IPS-18c (cell line): Measurements from ENCODE around the gene EIF2S3.

Experiments used
- H3K4me3 ChIP-seq: 2 replicates; pipeline ENCODE4 v1.7.0; 2013; ENCODE audit warnings: low read depth, mild to moderate bottlenecking, low read length, moderate library complexity; ENCODE audit not compliant: insufficient read depth
- H3K9me3 ChIP-seq: one replicate; pipeline ENCODE4 v1.6.1; 2013; ENCODE audit warnings: mild to moderate bottlenecking, low read length, moderate library complexity; ENCODE audit not compliant: control insufficient read depth, insufficient read depth

EIF2S3 gene

DNA sequence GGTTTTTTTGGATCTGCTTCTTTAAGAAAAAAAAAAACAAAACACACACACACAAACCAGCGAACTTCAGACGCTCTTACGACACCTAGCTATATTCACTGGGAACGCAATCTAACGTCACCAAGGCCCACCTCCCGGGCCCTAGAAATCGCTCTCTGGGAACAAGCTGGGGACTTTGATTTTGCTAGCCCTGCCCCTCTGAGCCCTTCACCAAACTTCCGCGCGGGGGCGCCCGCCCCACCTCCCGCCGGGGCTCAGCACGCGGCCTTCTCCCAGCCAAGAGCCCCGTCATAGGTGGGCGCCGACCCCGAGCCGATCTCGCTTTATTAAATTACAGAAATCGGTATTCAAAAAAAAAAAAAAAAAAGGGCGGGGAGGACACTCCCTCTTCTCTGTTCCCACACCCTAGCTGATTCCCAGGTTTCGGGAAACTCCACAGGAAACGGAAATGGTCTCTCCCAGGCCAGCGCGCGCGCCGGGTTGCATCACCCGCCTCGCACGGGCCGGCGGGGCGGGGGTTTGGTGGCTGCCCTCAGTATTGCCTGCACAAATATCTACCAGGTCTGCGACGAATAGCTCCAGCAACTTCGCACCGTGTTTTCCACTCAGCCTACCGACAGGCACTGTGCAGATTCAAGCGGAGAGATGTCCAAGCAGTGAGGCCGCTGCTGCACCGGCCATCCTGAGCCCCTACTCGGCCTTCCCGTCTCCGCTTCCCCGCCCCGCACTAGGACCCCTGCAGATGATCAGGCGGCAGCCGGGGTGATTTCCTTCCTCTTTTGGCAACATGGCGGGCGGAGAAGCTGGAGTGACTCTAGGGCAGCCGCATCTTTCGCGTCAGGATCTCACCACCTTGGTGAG lies at the start of gene EIF2S3:
EIF2S3 (plus strand) TSS at position 775 of the 861 bp plus-strand sequence; CDS start at position 788, 13 bp downstream.
- peak within 1 kb of the TSS; percentile 84 for H3K4me3 ChIP-seq
- H3K9me3 ChIP-seq, result no peaks in the 10 kb centered on the region

DNA sequence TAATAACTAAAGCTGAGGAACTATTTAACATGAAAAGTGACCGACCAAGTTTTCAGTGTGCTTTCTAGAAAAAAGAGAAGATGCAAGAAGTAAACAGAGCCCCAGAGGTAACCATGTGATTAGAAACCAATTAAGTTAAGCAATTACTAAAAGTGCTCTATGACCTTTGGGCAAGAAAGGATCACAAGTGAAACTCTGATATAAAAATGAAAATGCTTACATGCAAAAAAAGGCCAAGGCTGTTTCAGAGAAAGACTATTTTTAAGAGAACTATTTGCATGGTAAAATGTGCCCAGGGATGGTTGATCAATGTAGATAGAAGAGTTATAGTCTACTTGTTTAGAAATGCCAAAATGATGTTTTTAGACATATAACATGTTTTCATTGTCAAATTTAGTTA lies 49.7 kb upstream of the EIF2S3 start:
- Histone ChIP-seq H3K4me3 (no peak overlapping the region), H3K9me3 (no peaks in the 10 kb centered on the region)

DNA sequence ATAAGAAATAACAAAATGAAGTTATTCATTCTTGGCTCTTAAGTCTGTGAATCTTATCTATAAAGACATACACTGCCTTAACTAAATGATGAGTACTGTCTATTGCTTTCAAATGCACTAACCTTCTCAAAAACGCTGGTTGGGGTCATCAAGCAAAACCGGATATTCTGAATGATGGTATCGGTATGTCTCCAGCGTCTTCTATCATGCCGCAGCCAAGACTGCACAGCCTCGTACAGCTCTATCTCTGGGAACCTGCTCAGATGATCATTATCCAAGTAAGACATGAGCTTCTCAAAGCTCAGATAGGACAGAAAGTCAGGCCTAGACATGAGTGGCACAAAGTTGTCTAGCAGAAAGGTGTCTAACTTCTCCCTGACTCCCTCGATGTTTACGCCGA lies 48.9 kb upstream of the EIF2S3 start:
- H3K9me3 ChIP-seq, result no peaks in the 10 kb centered on the region
- H3K4me3 ChIP-seq, result no peak overlapping the region

DNA sequence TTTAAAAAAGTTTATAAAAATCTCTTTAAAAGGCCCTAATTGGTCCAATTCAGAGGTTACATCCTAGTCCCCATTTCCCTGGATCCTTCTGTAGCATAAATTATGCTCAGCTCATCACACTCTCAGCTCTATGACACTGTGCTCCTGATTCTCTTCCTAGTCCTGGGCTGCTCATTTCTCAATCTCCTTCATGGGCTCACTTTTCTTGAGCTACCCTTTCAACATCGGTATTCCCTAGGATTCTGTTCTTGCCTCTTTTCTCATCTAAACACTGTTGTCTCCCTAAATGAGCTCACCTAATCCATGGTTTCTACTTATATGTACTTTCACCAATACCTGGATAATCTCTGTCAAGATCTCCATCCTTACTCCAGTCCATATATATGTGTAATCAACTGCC lies 42.5 kb upstream of the EIF2S3 start:
- Histone ChIP-seq H3K9me3 (no peaks in the 10 kb centered on the region), H3K4me3 (no peak overlapping the region)

DNA sequence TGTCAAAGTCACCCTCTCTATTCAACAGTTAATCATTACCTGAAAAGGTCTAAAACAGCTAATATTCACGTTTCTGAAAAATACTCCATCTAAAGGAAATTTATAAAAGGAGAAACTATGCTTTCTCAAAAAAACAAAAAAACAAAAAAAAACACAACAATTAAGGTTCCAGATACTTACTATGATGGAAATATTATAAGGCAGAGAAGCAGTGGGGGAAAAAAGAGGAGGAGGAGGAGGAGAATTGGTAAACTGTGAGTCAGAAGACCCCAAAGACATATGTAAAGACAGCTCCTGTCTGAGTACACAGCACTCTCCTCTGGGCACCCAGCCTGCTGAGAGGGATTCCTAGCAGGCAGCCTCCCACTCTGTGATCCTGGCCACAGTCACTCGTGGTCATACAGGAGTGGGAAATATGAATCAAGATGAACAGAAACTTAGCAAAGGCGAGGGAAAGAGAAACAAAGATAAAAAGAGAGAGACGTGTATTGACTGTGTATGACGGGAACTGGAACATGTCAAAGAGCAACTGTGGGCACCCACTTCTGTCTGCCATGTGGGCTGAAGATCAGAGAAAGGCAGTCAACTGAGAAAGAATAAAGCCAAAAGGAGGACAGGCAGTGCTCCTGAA lies 40.3 kb upstream of the EIF2S3 start:
- no peak overlapping the region for H3K4me3 ChIP-seq

DNA sequence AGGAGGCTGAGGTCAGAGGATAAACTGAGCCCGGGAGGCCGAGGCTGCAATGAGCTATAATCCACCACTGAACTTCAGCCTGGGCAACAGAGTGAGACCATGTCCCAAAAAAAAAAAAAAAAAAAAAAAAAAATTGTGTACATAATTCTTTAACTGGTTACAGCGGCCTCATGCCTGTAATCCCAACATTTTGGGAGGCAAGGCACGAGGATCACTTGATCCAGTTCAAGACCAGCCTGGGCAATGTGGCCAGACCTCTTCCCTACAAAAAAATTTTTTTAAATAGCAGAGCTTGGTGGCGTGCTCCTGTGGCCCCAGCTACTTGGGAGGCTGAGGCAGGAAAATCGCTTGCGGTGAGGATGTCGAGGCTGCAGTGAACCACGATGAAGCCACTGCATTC lies 37.1 kb upstream of the EIF2S3 start:
- Histone ChIP-seq H3K4me3 (no peak overlapping the region), H3K9me3 (no peaks in the 10 kb centered on the region)

More for the DNA sequence above, 40.3 kb upstream of the EIF2S3 start:
- no peaks in the 10 kb centered on the region for H3K9me3 ChIP-seq

DNA sequence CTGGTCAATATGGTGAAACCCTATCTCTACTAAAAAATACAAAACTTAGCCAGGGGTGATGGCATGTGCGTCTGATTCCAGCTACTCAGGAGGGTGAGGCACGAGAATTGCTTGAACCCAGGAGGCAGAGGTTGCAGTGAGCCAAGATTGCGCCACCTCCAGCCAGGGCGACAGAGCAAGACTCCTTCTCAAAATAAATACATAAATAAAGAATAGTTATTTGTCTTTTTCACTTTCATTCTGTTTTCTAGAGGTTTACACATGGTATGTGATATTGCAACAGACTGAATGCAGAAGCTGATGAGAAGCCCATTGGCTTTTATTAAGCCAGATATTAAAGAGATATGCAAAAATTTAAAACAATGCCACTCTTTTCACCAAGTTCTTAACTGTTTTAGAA lies 35.9 kb upstream of the EIF2S3 start:
- Histone ChIP-seq H3K9me3 (no peaks in the 10 kb centered on the region), H3K4me3 (no peak overlapping the region)

DNA sequence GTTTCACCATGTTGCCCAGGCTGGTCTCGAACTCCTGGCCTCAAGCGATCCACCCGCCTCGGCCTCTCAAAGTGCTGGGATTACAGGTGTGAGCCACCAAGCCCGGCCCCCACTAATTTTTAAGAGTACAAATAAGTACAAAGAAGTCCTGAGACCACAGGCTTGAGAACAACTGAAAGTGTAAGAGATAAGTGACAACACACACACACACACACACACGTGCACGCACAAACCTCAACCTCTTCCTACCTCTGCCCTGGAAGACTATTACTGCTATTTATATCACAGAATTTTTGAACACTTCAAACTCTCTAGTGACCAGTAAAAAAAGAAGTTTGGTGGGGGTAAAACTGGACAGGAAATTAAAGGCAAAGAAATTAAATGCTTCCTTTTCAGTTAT lies 35.3 kb upstream of the EIF2S3 start:
- no peak overlapping the region for H3K4me3 ChIP-seq

DNA sequence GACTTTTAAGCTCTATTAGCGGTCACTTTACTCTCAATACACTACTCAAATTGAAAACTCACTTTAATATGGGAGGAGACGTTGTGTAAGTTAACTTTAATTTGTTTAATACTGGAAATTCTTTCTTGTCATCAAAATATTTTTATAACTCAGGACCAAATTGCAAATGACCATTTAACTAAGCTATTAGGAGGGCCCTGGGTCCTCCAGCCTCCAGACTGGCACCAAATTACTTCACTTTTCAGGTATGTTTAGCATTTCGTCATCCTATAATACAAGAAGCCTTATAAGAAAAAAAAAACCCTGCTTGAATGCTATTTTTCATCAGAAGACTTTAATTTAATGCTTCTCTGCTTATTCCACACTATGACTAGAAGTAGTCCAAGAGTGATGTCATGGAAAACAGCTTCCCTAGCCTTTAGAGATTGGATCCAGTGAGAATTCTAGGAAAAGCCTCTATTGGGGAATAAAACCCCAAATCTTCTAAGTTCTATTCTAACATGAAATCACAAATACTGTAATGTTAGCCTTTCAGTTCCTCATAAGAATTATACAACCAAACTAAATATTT lies 34.4 kb upstream of the EIF2S3 start:
- Histone ChIP-seq H3K9me3 (no peaks in the 10 kb centered on the region), H3K4me3 (no peak overlapping the region)

More for the DNA sequence above, 35.3 kb upstream of the EIF2S3 start:
- H3K9me3 ChIP-seq, result no peaks in the 10 kb centered on the region

DNA sequence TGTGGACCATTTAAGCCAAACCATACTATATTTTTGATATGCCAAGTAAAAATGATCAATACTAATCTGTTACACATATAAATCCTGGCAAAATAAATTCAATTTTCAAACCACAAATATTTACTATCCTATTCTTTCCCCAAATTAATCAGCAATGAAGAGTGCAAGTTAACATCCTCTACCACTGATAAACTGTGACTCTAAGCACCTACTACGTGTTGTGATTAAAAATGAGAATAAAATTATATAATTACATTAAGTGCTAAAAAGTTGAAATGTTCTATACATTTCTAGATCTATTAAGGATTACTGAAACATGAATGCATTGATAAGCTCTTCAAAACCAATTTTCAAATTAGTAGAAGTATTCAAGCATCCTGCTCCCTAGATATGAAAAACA lies 31.2 kb upstream of the EIF2S3 start:
- H3K9me3 ChIP-seq, result no peaks in the 10 kb centered on the region
- peak overlapping the region; percentile 89; the same call in 1 of the 2 replicates for H3K4me3 ChIP-seq

DNA sequence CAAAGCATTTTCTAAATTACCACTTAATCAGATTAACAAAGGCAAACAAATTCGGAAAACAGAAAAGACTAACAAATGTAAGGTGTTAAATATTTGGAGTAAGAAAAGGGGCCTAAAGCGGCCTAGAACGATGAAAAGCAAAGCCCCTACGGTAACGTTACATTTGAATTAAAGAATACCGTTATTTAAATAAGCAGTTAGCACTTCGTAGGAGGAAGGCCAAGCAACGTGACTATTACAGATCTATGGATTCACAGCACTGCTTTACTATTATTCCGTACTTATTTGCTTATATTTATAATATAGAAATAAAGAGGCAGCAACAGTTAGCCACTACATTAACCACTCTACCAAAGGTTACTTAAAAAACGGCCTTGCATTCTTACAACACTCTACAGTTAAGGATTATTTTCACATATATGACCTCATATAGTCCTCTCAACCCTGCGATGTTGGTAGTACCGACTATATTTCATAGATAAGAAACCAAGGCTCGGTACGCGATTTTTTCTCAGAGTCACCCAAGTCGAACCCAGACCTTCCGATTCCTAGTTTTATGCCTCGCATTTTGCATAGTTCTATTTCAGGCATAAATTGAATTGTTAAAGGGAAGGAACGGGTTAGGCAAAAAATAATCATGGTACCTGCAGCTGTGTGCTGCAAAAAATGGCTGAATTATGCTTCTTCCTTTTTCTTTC lies 30.6 kb upstream of the EIF2S3 start:
- H3K9me3 ChIP-seq, result no peaks in the 10 kb centered on the region
- peak overlapping the region; percentile 89 for H3K4me3 ChIP-seq

DNA sequence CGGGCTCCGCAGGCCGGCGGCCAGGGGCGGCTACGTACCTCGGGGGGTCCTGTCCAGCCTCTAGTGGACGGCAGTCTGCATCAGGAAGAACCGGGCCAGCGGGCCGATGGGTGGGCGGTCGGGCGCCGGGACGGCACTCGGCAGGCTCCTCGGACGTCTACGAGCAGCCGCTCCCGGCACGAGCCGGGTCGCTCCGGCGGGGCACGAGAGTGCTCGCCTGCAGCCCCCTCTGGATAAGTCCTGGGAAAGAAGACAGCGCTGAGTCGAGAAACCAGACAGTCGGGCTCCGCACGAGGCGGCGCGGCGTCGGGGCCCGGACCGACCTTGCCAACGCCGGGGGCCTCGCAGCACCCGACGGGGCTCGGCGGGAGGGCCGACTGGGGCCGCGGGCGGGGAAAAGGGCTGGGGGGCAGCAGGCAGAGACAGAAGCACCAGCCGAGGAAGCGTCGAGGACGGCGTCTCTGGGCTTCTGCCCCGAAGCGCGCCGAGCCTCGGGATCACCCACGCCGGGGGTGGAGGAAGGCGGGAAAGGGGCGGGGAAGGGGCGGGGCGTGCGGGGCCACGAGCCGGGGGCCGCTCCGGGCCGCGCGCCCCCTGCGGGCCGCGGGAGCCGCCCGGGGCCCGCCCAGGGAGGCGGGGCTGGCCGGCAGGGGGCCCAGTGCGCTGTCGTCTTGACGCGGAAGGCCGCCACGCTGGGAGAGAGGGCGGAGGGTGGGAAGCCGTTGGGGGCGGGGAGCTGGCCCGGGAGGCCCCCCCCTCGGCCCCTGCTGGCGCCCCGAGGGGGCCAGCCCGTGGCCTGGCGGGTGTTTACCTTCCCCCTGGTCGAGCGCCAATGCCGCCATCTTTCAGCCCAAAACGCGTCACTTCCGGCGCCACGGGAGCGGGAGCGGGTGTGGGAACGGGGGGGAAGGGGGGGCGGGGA lies 29.7 kb upstream of the EIF2S3 start:
- peak overlapping the region; percentile 89 for H3K4me3 ChIP-seq
- H3K9me3 ChIP-seq, result no peaks in the 10 kb centered on the region

DNA sequence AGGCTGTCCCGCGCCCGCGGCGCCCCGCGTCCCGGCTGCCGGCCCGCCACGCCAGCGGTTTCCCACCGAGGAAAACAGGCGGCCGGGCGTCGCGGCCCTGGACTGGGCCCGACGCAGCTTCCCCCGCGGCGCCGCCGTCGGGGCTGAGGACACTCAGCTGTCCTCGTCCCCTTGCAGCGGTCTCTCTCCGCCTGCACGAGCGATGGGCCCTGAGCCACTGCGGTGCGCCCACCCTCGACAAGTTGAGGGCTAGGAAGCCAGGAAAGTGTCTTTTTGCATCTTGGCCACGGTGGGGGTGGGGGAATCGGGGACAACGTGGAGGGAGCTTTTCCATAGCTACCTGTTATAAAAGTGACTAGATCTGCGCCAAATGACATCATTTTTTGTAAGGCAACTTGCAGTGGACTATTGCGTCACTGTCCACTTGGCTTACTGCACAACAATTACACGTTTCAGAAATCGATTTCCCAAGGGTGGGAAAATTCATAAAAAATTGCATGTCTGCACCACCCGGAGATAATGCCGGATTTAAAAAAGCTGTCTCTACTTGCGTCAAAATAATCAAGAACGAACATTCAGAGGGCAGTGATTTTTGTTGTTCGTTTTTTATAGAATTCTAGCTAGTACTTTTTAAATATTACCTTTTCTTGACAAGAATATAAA lies 28.9 kb upstream of the EIF2S3 start:
- Histone ChIP-seq H3K4me3 (peak overlapping the region; percentile 79), H3K9me3 (no peaks in the 10 kb centered on the region)

DNA sequence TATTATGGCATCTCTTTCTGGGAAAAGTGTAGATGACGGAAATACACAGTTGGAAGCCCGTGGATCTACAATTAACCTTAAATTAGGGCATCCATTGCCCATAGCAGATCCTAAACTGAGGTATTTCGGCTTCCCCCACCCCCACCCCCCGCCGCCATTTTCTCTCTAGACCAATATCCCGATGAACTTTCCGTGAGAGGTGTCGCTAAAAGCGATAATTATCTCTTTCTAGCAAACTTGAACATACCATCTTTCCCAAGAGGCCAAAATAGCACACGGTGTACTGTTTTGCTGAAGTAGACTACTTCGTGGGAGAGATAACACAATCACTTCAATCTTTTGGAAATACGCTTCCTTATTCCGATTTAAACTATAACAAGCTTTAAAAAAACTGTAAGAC lies 28.3 kb upstream of the EIF2S3 start:
- Histone ChIP-seq H3K9me3 (no peaks in the 10 kb centered on the region), H3K4me3 (peak overlapping the region; percentile 79; the same call in 1 of the 2 replicates)

DNA sequence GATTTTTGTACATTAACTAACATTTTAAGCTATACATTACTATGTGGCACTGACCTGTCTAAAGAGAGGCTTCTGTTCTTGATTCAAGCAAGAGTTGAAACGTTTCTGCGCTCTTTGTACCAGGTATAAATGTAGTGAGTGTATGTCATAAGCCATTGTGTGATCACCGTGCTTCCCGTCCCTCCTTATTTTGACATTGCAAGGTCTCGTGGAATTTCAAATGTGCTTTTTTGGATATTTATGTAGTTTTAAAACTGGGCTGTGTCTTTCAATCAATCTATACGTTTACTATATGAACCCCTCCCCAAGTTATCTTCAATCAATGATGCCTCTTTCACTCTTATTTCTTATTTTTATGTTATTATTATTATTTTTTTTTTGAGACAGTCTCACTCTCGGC lies 27.7 kb upstream of the EIF2S3 start, which contains the start of gene KLHL15:
KLHL15 (minus strand) TSS at position 101 of the 400 bp plus-strand sequence. CDS start 20,493 bp downstream, outside the sequence.
- H3K9me3 ChIP-seq, result no peaks in the 10 kb centered on the region
- H3K4me3 ChIP-seq, result peak within 1 kb of the TSS; percentile 79

DNA sequence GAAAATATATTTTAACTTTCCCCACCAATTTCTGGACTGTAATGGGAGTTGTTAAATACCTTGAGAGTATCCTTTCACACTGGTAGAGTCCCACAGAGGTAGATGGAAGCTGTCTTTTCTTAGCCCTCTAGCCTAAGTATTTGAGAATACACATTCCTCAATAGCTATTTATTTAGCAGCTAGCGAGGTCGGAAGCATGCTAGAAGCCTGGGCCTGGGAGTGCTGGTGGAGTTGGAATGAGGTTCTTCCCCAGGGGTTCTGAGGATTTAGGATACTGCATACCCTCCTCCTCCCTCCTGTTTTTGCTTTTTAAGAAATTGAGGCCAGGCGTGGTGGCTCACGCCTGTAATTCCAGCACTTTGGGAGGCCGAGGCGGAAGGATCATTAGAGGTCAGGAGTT lies 26.8 kb upstream of the EIF2S3 start:
- H3K9me3 ChIP-seq, result no peaks in the 10 kb centered on the region
- no peak overlapping the region for H3K4me3 ChIP-seq
